HL-60 (cell line): ENCODE results near the gene KCTD7.

Experiments used
- CTCF ChIP-seq: IDR thresholded peaks from one replicate; pipeline ENCODE4 v1.5.1; 2011; ENCODE audit warnings: low read length, control low read depth, inconsistent platforms; ENCODE audit not compliant: insufficient read depth
- POLR2AphosphoS5 ChIP-seq: IDR thresholded peaks from 2 replicates; pipeline ENCODE4 v1.6.1; 2012; ENCODE audit warnings: low read depth
- REST ChIP-seq: IDR thresholded peaks from 2 replicates; pipeline ENCODE4 v1.6.1; 2012; ENCODE audit warnings: low read depth; ENCODE audit not compliant: insufficient replicate concordance

- TF ChIP-seq CTCF = no peak
- no peak for TF ChIP-seq POLR2AphosphoS5
- no peak for TF ChIP-seq REST
Measured at GRCh38 chr7:66693331-66693730, 64.7 kb downstream of the KCTD7 start.
